ENCODE results near the gene SLC66A1.

SLC66A1 gene

DNA sequence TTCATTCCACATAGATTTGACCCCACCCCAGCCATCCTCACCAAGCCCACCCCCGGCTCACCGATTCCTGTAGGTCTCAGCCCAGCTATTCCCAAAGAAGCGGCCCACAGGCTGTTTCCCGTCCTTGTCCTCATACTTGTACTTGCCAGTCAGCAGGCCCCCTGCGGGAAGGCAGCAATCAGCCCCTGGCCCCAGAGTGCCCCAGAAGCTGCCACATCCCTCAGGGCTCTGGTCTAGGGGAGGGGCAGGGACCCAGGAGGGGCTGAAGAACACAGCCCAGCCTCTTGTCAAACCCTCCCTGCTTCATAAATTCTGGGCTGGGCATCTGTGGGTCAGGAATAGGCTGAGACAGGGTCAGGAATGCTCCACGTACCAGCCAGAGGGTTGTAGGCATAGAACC is 5.2 kb upstream of the SLC66A1 start:
- no peak for FAIRE-seq

DNA sequence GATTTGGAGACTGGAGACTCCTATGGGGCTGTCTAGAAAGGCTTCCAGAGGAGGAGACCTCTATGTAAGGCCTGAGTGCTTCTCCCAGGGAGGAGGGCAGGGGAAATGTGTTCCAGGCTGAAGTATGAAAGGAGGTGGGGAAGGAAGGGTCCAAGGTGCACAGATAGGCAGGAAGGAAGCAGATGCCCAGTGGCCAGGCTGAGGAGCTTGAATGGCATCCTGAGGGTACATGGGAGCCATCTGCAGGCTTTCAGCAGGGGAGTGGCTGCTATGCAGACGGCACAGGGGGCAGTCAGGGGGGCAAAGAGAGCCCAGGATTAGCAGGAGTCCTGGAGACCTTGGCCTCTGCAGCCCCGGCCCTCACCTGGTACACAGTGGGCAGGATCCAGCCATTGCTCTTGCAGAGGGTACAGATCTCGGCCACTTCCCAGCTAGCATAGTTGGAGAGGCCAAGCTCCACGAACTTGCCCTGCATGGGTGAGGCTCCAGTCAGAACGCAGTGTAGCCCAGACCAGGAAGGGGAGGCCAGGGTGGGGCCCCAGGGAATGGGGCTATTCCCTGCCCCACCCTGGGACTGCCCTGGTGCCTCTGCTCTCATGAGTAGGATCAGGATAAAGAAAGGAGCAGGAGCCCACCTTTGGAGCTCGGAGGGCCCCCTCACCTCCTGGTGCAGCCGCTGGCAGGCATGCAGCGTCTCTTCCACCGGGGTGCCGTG is 4.2 kb upstream of the SLC66A1 start:
- no peak for FAIRE-seq

DNA sequence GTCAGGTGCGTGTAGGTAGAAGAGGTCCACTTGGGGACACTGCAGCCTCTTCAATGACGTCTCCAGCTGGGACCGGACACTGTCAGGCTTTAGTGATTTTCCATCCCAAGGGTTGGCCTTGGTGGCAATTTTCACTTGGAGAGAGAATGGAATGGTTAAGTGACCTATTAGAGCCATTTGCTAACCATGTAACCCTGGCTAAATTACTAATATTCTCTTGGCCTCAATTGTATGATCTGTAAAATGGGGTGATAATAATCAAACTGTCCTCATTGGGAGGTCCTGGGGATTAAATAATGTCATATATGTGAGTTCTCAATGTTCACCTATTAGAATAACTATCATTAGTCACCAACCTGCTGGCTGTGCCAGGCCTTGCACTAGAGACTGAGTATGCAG is 3.6 kb upstream of the SLC66A1 start:
- FAIRE-seq: no peak

DNA sequence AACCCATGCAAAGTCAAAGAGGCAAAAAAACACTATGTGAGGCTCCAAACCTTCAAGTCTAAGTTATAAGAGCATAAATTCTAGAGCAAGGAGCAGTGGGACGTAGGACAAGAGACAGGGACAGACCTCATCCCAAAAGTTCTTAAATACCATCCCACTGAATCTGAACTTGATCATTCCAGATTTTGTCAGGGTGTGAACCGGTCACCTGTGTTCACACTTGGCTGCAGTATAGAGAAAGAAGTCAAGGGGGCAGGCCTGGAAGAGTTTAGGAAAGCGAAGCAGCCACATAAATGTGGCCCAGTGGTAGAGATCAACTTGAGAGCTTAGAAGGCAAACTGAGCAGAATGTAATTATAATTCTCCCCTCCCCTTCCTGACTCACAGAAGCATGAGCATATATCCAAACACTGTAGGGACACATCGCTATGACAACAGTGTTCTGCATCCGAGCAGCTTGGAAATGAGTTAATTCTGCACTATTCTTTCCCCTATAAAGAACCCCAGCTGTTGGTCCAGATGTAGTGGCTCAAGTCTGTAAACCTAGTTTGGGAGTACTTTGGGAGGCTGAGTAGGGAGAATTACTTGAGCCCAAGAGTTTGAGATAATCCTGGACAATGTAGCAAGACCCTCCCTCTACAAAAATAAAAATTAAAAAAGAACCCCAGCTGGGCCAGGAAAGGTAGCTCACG is 2.9 kb upstream of the SLC66A1 start:
- no peak for FAIRE-seq

DNA sequence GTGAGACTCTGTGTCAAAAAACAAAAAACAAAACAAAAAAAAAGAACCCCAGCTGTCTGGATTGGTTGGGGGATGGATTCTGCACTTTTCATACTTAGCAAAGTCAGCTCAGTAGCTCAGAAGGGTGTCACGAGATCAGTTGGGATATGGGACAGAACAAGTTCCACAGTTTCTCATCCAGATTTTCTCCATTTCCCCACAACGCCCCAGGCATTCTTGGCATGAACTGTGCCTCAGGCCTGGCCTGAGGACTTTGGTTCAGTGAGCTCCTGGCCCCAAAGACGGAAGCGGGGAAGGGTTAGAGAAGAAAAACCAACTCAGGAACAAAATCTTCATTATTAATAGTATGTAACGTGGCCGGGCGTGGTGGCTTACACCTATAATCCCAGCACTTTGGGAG is 2.1 kb upstream of the SLC66A1 start:
- no peak for FAIRE-seq

DNA sequence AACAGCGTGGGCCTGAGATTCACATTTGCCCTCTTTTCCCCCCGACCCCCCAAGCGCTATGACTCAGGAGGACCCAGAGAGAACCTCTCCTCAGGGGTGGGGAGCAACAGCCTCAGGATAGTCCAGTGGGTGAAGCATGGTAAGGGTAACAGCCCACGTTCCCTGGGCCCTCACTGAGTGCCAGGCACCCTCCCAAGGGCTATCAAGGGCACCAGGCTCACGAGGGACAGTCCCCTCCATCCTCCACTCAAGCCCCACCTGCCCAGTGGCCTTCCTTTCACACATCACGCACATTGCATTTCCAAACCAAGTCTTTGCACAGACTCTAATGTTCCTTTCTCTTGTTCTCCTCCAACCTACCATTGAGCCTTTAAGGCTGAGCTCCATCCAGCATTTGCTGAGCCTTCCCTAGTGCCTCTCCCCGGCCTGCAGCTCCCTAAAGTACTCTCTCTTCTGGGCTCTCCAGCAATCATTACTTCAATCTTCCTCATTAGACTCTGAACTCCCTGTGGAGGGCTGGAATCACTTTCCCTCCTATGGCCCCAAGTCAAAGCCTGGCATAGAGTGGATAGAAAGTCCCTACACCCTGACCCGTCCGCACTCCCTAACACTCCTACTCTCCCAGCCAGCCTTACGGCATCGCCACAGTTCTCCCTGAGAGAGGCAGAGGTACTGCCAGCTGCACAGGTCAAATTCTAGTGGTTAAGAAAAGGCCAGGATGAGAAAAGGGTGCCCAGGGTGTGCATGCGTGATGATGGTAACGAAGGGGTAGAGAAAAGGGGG is 1.2 kb upstream of the SLC66A1 start:
- no peak for FAIRE-seq

DNA sequence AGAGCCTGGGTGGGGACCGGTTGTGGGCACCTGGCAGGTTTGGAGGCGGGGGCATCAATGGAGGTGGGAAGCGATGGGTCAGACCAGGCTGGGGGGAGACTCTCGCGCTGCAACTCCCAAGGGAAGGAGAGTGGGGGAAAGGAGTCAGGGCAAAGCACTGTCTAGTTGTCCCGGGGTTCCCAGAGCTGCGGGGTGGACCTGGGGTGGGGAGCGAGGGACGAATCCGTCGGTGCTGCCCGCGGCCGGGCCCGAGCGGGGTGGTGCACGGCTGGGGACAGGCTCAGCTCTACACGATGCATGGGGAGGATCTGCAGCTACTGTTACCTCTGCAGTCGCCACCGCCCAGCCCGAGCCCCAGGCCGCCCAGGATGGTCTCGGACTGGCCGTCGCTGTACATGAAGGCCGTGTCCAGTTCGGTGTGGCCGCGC is 609 bp upstream of the SLC66A1 start:
- no peak for FAIRE-seq

DNA sequence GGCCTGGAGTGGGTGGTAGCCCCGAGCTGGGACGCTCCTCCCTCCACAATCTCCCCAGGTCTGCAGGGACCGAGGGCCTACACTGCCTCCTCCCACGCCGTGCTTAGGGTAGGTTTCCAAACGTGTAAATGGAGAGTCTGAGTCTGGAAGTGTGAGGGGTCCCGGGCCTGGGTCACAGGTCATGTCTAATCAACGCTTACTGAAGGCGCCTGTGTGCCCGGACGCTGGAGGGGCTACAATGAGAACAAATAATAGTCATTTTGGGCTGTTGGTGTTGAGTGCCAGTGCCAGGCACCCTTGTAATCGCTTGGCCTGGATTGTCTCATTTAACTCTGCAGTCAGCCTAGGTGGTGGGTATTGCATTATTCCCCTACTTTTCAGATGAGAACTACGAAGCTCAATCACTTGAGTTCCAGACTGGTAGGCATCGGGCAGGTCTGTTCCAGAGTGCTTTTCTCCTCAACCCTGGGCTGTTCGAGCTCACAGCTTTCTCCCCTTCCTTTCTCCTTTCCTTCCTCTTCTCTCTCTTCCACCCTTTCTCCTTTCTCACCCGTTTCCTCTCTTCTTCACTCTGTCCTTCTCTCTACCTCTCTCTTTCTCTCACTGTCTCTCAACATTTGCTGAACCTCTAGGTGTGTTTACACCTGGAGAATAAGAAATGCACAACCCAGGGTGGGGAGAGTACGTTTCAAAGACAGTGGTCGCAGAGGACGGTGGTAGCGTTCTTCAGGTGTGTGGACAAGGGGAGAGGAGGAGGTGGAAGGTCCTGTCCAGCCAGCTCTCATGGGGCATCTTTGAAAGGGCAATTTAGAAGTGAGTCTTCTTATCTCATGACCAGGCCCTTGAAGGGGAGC is 883 bp downstream of the SLC66A1 start:
- no peak for FAIRE-seq

DNA sequence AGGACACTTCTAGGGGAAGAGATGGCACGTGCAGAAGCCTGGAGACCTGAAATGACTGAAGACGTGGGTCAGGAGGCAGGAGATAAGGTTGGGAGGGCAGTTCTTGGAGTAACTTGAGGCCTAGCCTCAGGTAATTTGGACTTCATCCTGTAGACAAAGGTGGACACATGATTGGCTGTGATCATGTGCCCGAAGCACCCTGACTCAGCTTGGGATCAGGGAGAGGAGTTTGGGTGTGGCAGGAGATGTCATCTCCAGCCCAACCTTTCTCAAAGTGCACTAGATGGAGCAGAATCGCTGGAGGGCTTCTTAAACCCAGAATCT is 1.5 kb downstream of the SLC66A1 start:
- no peak for FAIRE-seq

DNA sequence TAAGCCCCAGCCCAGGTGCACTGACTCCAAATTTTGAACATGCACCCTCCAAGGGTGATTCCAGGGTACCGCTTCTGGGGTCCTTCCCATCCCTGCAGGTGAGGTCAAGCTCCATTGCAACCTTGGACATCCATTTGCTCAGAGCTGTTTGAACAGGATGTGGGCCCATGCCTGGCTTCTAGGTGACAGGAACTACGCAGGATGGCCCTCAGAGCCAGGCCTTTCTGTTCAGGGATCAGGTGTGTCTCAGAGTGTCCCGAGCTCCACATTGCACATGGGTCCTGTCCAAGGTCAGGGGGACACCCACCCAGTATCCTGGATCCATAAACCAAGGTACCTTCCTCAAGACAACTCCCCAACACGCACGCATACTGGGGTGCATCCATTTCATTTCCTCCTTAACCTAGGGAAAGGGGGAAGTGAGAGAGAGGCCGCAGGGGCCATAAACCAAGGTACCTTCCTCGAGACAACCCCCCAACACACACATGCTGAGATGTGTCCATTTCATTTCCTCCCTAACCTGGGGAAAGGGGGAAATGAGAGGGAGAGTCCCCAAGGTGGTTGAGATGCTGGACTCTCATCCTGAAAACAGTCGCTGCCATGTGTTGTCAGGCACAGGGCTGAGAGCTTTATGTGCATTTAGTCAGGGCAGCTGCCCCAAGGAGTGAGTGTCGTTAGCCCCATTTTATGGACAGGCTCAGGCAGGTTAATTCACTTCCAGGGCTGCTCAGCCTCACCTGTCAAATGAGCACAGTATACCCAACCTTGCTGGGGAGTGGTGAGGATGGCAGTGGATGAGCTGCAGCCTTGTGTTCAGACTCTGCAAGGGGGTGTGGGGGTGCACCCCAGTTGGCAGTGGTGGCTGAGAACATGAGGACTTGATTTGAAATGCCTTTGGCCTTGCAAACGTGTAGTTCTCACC is 2.1 kb downstream of the SLC66A1 start:
- FAIRE-seq: no peak

DNA sequence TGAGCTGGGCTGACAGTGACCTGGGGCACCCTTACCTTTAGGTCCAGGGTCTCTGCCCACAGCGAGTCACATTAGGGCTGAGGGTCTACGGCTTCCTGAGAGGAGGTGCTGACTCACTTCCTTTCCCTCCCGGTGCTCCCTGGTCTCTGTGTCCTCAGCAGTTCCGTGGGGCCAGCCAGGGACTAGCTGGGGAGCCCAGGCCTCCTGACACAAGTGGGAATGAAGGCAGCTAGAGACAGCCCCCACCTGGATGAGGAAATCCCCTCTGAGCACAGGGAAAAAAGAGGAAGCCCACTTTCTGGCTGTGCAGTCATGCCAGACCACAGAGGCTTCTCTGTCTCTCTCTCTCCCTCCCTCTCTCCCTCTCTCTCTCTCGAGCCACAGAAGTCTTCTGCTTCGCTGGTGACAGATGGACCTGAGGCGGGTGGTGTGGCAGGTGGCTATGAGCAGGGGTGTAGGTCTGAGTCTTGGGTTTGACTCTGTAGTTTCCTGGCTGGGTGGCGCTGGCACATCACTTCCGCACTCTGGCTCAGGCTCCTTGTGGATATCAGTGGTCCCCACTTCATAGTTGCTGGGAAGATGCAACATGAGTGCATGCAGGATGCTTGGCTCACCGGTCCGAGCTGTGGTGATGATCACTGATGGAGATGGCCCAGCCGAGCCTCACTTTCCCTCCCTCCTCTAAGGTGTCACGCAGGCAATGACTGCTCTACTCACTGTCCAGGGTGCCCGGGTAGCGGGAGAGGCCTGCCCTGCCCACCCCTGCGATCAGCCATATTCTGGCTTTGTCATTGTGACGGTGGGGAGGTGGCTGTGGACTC is 3.5 kb downstream of the SLC66A1 start:
- FAIRE-seq: no peak

DNA sequence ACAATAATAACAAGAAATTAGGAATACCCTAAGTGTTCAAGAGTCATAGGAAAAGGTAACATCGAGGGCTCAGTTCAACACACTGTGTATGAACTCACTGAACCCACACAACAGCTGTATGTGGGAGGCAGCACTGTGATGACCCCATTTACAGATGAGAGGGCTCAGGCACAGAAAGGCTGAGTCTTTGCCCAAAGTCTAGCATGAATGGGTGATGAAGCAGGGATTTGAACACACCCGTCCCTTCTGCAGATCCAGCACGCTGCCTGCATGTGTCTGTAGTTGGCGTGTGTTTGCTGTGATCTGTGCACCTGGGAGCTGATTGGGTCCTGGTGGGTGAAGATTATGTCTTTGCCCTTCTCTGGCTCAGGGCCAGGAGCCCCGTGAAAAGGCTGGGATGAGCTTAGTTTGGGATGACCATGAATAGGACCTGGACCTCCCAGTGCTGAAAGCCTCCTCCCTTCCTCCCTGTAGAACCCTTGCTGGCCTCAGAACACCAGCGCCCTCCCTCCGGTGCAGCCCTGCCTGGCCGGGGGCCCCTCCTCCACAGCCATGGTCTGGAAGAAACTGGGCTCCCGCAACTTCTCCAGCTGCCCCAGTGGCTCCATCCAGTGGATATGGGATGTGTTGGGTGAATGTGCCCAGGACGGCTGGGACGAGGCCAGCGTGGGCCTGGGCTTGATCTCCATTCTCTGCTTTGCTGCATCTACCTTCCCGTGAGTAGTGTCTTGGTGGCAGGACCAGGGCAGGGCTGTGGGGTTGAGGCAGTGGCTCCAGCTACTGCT is 5.2 kb downstream of the SLC66A1 start:
- no peak for FAIRE-seq

DNA sequence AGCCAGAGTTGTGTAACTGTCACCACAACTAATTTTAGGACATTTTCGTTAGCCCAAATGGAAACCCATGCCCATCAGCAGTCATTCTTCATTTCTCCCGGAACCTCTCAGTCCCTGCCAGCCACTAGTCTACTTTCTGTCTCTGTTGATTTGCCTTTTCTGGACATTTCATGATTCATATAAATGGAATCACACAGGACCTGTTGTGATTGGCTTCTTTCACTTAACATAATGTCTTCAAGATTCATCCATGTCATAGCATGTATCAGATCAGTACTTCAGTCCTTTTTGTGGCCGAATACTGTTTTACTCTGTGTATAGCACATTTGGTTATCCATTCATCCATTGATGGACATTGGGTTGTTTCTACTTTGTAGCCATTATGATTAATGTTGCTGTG is 7.1 kb downstream of the SLC66A1 start:
- no peak for FAIRE-seq

DNA sequence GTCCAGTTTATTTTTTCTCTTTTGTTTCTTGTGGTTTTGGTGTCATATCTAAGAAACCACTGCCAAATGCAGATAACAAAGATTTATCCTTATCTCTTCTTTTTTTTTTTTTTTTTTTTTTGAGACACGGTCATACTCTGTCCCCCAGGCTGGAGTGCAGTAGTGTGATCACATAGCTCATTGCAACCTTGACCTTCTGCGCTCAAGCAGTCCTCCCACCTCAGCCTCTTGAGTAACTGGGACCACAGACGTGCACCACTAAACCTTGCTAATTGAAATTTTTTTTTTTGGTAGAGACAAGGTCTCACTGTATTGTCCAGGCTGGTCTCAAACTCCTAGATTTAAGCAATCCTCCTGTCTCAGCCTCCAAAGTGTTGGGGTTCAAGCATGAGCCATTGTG is 8.9 kb downstream of the SLC66A1 start:
- no peak for FAIRE-seq

DNA sequence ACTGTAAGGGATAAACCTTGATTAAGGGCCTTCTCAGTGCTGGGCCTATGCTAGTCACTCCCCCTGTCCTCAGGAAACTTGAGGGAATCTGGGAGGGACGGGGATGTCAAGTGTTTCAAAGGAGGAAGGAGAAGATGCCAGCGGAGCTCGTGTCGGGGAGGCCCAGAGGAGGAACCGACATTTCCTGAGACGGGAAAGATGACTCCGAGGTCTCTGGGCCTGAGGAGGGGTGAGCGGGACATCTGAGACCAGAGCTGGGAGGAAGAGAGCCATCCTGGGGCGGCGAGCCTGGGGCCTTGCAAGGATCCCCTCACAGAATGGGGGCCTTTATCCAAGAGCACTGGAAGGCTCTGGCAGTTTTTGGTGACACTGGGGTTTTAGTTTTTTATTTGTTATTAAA is 10.4 kb downstream of the SLC66A1 start:
- no peak for FAIRE-seq

DNA sequence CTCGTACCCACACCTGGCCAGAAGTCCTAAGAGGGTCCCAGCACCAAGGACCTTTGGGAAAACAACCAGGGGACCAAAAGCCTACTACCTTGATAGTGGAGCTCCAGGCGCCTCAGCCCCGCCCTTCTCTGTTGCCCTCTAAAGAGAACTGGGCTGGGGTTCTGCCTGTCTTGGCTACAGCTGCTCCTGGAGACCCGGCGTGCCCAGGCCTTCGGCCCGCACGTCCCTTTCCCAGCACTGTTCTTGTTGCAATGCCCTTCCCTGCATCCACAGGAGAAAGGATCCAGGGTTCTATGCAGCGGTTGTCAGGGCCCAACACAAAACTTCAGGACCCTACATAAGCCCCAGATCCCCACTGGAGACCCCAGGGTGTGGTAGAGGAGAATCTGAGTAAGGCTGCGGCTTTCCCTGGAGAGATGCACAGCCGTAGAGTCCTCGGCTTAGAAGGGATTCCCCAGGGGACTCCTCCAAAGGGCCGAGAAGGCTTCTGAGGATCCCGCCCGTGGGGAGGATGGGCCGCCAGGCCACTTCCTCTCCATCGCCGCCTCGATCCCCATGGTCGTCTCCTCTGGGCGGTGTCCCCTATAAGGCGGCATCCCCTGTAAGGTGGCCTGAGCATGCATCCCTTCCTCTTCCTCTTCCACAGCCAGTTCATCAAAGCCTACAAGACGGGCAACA is 12.0 kb downstream of the SLC66A1 start:
- FAIRE-seq: no peak

DNA sequence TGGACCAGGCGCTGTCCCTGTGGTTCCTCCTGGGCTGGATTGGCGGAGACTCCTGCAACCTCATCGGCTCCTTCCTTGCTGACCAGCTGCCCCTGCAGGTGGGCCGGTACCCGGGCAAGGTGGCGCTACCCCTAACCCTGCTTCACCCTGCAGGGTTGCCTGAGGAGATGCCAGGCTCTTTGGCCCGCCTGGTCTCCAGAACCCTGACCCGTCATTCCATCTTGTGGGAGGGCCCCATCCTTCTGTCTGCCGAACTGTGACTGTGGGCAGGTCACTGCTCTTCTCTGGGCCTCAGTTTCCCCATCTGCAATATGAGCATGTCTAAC is 12.5 kb downstream of the SLC66A1 start:
- FAIRE-seq: no peak

DNA sequence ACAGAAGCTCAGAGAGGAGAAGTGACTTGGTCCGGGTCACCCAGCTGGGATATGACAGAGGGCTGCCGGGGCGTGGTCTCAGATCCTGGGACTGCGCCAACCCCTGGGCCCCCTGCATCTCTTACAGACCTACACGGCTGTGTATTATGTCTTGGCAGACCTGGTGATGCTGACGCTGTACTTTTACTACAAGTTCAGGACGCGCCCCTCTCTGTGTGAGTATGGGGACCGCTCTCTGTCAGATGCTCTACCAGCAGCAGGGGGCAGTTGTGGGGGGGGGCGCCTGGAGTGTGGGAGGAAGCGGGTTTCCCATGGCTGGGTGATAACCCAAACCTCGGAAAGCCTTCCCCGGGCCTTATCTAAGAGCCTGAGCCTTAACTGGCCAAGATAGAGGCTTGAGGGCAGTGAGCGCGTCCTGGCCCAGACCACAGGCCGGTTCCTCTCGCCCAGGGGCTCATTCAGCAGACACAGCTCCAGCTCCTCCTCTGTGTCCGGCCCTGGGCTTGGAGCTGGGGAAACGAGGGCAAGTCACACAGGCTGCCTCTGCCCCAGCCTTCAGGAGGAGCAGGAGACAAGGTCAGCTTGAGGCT is 13.3 kb downstream of the SLC66A1 start:
- no peak for FAIRE-seq

Data from colon (tissue), 2 donors.